NCI-H2171 treated with DMSO at 0.1 percent for 48 hours (cell line): Measurements from ENCODE around the gene EPN3.

Source experiments
- DNase-seq: peaks from one replicate; lab custom pipeline; 2025; lab: John Stamatoyannopoulos, UW

EPN3 gene

GRCh38 chr17:50549969-50550368 is 17.4 kb downstream of the EPN3 start:
- no peak for DNase-seq

DNA sequence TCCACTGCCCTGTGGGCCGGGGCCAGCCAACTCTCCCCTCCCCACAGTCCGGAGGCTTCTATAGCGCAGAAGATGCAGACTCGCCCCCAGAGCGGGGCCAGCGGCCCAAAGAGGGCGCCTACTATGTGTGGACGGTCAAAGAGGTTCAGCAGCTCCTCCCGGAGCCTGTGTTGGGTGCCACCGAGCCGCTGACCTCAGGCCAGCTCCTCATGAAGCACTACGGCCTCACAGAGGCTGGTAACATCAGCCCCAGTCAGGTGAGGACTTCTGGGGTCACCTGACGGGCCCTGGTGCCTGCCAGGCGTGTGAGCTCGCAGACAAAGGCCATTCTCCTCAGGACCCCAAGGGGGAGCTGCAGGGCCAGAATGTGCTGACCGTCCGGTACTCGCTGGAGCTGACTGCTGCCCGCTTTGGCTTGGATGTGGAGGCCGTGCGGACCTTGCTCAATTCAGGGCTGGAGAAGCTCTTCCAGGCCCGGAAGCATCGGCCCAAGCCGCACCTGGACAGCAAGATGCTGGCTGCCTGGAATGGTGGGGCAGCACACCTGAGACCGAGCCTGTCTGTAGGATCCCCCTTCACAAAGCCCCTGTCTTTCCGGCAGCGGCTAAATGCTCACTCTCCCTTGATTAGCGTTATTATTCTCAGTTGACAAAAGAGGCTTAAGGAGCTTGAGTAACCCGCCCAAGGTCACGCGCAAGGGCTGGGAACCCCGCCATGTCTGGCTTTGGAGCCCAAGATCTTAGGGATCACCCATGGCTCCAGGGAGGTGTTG is 18.3 kb downstream of the EPN3 start:
- DNase-seq = peak; percentile 9

- no peak for DNase-seq
Measured at GRCh38 chr17:50551433-50551815, 18.9 kb downstream of the EPN3 start.

DNA sequence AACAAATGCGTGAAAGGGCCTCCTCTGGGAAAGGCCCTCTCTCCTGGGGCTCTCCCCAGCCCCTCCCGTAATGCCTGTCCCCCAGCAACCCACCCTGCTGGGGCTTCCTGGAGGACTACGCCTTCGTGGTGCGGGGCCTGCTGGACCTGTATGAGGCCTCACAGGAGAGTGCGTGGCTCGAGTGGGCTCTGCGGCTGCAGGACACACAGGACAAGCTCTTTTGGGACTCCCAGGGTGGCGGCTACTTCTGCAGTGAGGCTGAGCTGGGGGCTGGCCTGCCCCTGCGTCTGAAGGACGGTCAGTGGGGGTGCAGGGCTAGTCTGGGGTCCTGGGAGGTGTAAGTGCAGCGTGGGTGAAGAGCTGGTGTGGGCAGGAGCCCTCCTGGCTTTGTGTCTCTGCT is 19.3 kb downstream of the EPN3 start:
- DNase-seq = no peak

- DNase-seq = no peak
Measured at GRCh38 chr17:50554201-50554600, 21.7 kb downstream of the EPN3 start.

DNA sequence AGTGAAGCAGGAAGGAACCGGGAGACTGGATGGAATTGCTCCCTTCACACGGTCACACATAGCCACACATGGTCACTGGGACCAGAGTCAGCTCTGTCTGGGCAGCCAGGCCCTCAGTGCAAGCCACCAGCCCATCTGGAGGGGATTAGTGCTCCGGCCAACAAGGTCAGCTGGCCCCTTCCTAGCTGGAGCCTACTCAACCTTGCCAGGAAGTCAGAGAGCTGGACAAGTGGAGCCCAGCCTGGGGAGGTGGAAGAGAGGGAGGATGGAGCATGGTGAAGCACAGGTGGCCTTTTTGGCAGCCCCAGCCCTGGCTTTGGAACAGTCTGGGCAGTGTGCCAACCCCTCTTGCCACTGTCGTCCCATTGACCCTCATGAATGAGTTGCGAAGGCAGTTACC is 24.3 kb downstream of the EPN3 start:
- DNase-seq = no peak

- peak; percentile 65 for DNase-seq
Measured at GRCh38 chr17:50557630-50558029, 25.1 kb downstream of the EPN3 start.

GRCh38 chr17:50558091-50558490 is 25.6 kb downstream of the EPN3 start:
- DNase-seq = peak; percentile 65

DNA sequence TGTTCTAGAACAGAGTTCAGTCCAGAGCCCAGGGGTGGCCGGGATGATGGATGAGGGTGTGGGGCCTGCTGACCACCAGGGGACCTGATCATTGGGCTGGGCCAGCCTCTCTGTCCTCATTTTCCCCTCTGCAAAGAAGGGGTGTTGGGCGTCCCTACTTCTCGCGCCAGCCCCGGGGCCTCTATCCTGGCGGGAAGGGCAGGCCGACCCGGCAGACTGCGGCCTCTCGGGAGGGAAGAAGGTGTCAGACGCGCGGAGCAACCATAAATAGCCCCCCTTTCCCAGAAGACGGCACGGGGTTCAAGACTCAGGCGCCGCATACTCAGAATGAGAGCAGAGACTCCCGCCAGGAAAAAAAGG is 26.0 kb downstream of the EPN3 start:
- DNase-seq = no peak

GRCh38 chr17:50558941-50559614 is 26.5 kb downstream of the EPN3 start:
- DNase-seq = no peak

DNA sequence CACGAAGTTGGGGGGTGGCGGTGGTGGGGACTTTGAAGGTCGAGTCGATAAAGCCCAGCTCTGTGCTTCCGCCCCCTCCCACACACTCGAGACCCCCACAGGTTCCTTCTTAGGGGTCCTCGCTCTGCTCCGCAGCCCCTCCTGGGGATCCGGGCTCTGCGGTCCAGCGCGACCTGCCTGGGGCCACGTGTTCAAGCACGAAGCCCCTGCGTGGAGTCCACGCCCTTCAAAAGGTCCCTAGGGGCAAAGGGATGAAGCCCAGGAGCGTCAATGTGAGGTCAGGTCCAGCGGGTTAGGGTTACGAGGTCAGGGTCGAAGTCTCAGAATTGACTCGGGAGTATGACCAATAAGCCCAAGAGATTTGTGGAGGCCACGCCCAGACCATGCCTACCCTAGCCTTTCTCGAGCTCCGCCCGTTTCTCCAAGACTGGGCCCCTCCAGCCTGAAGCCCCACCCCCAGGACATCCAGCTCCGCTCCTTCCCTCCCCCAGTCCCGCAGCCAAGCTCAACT is 27.2 kb downstream of the EPN3 start:
- DNase-seq = no peak

DNA sequence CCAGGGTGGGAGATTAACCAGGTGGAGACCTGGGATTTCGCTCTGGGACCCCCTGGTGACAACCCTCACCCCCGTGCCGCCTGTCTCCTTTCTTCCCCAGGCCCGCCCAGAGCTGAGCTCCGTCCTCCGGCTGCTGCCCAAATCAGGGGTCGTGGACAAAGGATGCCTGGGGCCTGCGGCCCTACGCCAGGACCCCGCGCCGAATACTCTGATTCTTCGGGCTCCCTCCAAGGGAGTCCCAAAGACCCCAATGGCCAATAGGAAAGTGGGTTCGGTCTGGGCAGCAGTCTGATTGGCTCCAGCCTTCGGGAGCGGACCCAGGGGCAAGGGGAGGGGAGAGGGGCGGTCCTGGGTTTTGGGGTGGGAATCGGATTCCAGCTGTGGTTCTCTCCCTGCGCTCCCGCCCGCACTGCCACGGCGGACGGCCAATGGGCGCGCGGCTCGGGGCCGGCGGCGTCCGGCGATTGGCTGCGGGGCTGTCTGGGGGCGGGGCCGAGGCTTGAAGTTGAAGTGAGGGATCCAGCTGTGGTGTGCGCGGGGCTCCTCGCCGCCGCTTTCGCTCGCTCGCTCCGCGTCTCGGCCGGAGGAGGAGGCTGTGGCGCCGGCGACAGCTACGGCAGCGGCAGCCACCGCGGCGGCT is 27.8 kb downstream of the EPN3 start, which contains the start of gene CACNA1G:
Gene CACNA1G, plus strand, starts transcription at position 531 of the 640 bp plus-strand sequence. CDS start 745 bp downstream, outside the sequence.
- peak; percentile 80 for DNase-seq

DNA sequence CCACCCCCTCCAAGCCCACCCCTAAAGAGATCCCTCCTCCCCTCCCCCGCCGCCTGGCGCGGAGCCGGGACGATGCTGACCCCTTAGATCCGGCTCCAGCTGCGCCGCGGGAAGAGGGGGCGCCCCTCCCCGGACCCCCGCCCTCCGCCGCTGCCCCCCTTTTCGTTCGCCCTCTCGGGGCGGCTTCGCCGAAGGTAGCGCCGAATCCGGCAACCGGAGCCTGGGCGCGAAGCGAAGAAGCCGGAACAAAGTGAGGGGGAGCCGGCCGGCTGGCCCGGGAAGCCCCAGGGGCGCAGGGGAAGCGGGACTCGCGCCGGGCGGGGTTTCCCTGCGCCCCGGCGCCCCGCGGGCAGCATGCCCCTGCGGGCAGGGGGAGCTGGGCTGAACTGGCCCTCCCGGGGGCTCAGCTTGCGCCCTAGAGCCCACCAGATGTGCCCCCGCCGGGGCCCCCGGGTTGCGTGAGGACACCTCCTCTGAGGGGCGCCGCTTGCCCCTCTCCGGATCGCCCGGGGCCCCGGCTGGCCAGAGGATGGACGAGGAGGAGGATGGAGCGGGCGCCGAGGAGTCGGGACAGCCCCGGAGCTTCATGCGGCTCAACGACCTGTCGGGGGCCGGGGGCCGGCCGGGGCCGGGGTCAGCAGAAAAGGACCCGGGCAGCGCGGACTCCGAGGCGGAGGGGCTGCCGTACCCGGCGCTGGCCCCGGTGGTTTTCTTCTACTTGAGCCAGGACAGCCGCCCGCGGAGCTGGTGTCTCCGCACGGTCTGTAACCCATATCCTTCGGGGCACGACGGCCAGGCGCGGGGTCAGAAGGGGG is 28.6 kb downstream of the EPN3 start:
- no peak for DNase-seq

- DNase-seq = no peak
Measured at GRCh38 chr17:50561746-50562141, 29.2 kb downstream of the EPN3 start.

- DNase-seq = no peak
Measured at GRCh38 chr17:50562242-50563091, 29.9 kb downstream of the EPN3 start.

GRCh38 chr17:50563092-50563511 is 30.6 kb downstream of the EPN3 start:
- DNase-seq = no peak

DNA sequence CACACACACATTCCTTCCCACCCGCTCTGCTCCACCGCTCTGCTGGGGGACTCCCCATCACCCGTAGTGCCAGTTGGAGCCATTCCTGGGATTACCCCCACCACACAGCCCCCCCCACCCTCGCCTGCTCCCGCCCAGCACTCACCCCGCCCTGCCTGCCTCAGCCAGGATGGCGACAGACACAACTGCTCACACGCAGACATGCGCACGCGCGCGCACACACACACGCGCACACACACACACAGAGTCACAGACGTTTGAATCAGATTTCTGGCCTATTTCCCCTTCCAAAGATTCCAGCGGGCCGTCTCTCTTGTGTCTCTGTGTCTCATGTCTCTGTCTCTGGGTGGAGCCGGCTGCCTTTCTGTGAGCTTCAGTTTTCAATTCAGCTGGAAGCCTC is 32.4 kb downstream of the EPN3 start:
- no peak for DNase-seq

GRCh38 chr17:50565402-50566350 is 33.1 kb downstream of the EPN3 start:
- peak; percentile 62 for DNase-seq

- DNase-seq = no peak
Measured at GRCh38 chr17:50566886-50567285, 34.4 kb downstream of the EPN3 start.

- no peak for DNase-seq
Measured at GRCh38 chr17:50568659-50569058, 36.1 kb downstream of the EPN3 start.
